ENCODE measurements around the gene CIPC. TPM values are rescaled to one million over a fixed set of nuclear protein-coding genes. Genes with fewer than 3 reads are reported as not detected.
A peak's percentile ranks its signal among the peaks of the same experiment; 100 is the strongest.

The CIPC gene
- total and polyA plus RNA-seq, 4 donors = 6.4 to 32.0 (median 18.6) TPM

GRCh38 chr14:77103475-77103874 is 5.4 kb downstream of the CIPC start:
- no peak for ATAC-seq (ENCODE audit: insufficient read depth, low FRiP score)
- Histone ChIP-seq H3K4me1 (ENCODE audit: control insufficient read depth in 5 of 5, insufficient read depth in 5 of 5, low read length in 5 of 5) (peaks cover 0 to 28% (median 12%) of the 10 kb centered on the region in 5 donors), H3K27ac (ENCODE audit: low read depth in 1 of 2, low read length in 1 of 2) (no peak overlapping the region)

GRCh38 chr14:77103951-77104350 is 5.9 kb downstream of the CIPC start:
- Histone ChIP-seq H3K4me1 (ENCODE audit: control insufficient read depth in 5 of 5, insufficient read depth in 5 of 5, low read length in 5 of 5) (peaks cover 0 to 28% (median 9%) of the 10 kb centered on the region in 5 donors), H3K9me3 (ENCODE audit: control insufficient read depth in 4 of 4, insufficient read depth in 3 of 4, low read length in 3 of 4) (no peaks in the 10 kb centered on the region), H3K9ac (ENCODE audit: insufficient read depth in 1 of 2, low read length in 2 of 2) (no peak overlapping the region), H3K27ac (ENCODE audit: low read depth in 1 of 2, low read length in 1 of 2) (no peak overlapping the region), H3K4me3 (no peak overlapping the region), H3K27me3 (ENCODE audit: control insufficient read depth in 3 of 3, insufficient read depth in 3 of 3, low read length in 2 of 3) (no peaks in the 10 kb centered on the region), H3K36me3 (ENCODE audit: control insufficient read depth in 4 of 4, insufficient read depth in 4 of 4, low read length in 4 of 4) (peaks cover 2 to 6% (median 5%) of the 10 kb centered on the region in 4 donors)
- WGBS, 2 donors = 90 to 96% methylated on average over 6 of the region's 6 CpGs
- DNase-seq (no peak), ATAC-seq (ENCODE audit: insufficient read depth, low FRiP score) (no peak)
- TF ChIP-seq CTCF (IDR thresholded peaks at IDR 0.05; ENCODE audit: control extremely low read depth, extremely low read depth) = no peak

More at GRCh38 chr14:77103475-77103874, 5.4 kb downstream of the CIPC start:
- Histone ChIP-seq H3K36me3 (ENCODE audit: control insufficient read depth in 4 of 4, insufficient read depth in 4 of 4, low read length in 4 of 4) (peaks cover 2 to 6% (median 4%) of the 10 kb centered on the region in 4 donors), H3K9ac (ENCODE audit: insufficient read depth in 1 of 2, low read length in 2 of 2) (no peak overlapping the region), H3K9me3 (ENCODE audit: control insufficient read depth in 4 of 4, insufficient read depth in 3 of 4, low read length in 3 of 4) (no peaks in the 10 kb centered on the region), H3K4me3 (no peak overlapping the region), H3K27me3 (ENCODE audit: control insufficient read depth in 3 of 3, insufficient read depth in 3 of 3, low read length in 2 of 3) (no peaks in the 10 kb centered on the region)
- no peak for DNase-seq
- no peak for TF ChIP-seq CTCF (IDR thresholded peaks at IDR 0.05; ENCODE audit: control extremely low read depth, extremely low read depth)

- no peak overlapping the region for H3K4me3 ChIP-seq
- H3K27ac ChIP-seq (ENCODE audit: low read depth in 1 of 2, low read length in 1 of 2) = peak overlapping the region in 1 of 2 donors; percentile 26
- no peak for TF ChIP-seq CTCF (IDR thresholded peaks at IDR 0.05; ENCODE audit: control extremely low read depth, extremely low read depth)
- 85 to 92% methylated on average over 3 of the region's 3 CpGs for WGBS, 2 donors
- DNase-seq (no peak), ATAC-seq (ENCODE audit: insufficient read depth, low FRiP score) (no peak)
- peaks cover 2 to 6% (median 5%) of the 10 kb centered on the region in 4 donors for H3K36me3 ChIP-seq (ENCODE audit: control insufficient read depth in 4 of 4, insufficient read depth in 4 of 4, low read length in 4 of 4)
- H3K9me3 ChIP-seq (ENCODE audit: control insufficient read depth in 4 of 4, insufficient read depth in 3 of 4, low read length in 3 of 4) = no peaks in the 10 kb centered on the region
- H3K9ac ChIP-seq (ENCODE audit: insufficient read depth in 1 of 2, low read length in 2 of 2) = no peak overlapping the region
- peaks cover 0 to 28% (median 5%) of the 10 kb centered on the region in 5 donors for H3K4me1 ChIP-seq (ENCODE audit: control insufficient read depth in 5 of 5, insufficient read depth in 5 of 5, low read length in 5 of 5)
- H3K27me3 ChIP-seq (ENCODE audit: control insufficient read depth in 3 of 3, insufficient read depth in 3 of 3, low read length in 2 of 3) = no peaks in the 10 kb centered on the region
These were observed 6.3 kb downstream of the CIPC start for GRCh38 chr14:77104393-77104792.

Measured in lung (tissue), 12 donors.